GM18519 (cell line): ENCODE measurements around the gene CD207.
"Not testable (repeated sequence)": the region's sequence is repeated elsewhere in the genome, so short reads cannot be mapped to it uniquely, and the experiment has no call there.

Experiments
- ATAC-seq: cut with Tn5 transposase; IDR thresholded peaks from one replicate; pipeline ENCODE4 v1.9.1; 2021; ENCODE audit warnings: mild to moderate bottlenecking, moderate library complexity; ENCODE audit not compliant: unreplicated experiment, low FRiP score

The CD207 gene

DNA sequence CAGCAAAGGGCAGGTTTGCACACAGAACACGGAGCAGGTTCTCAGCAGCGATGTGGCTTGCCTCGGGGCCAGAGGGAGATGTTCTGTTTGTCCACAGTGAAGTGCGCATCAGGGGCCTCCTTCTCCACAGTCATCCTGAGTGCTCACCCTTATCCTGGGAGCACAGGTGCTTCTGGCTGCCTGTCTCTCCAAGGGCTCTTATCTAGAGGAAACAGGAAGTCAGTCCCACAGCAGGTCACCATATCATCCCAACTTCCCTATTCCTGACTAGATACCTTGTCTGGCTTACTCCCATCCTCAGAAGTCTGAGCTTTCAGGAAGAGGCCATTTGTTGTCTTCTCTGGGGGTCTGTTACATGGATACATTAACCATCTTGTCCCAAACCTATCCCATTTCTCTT, at the start of gene CD207:
Gene CD207, minus strand, starts transcription at position 174 of the 400 bp plus-strand sequence. Its CDS starts 40 bp downstream, at position 134.
- no peak for ATAC-seq

DNA sequence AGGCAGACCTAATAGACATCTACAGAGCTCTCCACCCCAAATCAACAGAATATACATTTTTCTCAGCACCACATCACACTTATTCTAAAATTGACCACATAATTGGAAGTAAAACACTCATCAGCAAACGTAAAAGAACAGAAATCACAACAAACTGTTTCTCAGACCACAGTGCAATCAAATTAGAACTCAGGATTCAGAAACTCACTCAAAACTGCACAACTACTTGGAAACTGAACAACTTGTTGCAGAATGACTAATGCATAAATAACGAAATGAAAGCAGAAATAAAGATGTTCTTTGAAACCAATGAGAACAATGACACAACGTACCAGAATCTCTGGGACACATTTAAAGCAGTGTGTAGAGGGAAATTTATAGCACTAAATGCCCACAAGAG, 42.9 kb upstream of the CD207 start:
- ATAC-seq, result not testable (repeated sequence)

GRCh38 chr2:70876138-70876537, 40.5 kb upstream of the CD207 start:
- not testable (repeated sequence) for ATAC-seq

GRCh38 chr2:70873541-70873940, 37.9 kb upstream of the CD207 start:
- ATAC-seq, result no peak

DNA sequence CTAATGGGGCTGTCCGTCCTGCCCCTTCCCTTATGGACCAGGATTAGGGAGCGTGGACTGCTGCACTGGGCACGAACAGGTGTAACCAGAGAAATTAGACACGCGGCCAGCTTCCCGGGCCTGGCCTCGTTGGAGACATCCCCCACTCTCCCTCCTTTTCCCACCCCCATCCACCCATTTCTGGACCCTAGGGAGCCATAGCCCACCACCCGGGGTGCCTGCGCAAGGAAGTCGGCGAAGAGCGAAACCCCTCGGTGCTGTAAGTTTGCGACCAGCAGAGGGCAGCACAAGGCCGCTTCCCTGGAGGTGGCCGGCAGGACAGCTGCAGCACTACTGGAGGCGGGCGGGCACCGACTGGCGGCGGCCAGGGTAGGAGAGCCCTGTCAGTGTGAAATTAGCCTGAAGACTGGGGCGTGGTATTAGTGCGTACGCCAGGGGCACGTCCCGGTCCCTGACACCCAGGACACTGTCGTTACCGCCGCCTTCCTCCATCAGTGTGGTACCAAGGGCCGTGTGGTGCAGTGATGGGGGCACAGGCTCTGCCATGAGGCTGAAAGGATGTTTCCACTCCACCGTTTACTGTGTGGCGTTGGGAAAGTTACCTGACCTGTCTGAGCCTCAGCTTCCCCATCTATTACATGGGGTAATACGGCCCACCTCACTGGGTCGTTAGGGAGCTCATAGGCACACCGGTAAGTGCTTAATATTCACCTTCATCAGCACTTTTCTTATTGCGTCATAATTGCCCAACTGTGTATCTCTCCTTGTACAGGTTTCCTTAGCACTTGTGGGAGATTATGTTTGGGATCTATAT, 36.0 kb upstream of the CD207 start:
- no peak for ATAC-seq

- ATAC-seq, result no peak
These were observed 35.2 kb upstream of the CD207 start for GRCh38 chr2:70870790-70871189.

- ATAC-seq, result no peak
These were observed 33.4 kb upstream of the CD207 start for GRCh38 chr2:70868970-70869369.

- ATAC-seq, result no peak
These were observed 26.4 kb upstream of the CD207 start for GRCh38 chr2:70861777-70862625.

DNA sequence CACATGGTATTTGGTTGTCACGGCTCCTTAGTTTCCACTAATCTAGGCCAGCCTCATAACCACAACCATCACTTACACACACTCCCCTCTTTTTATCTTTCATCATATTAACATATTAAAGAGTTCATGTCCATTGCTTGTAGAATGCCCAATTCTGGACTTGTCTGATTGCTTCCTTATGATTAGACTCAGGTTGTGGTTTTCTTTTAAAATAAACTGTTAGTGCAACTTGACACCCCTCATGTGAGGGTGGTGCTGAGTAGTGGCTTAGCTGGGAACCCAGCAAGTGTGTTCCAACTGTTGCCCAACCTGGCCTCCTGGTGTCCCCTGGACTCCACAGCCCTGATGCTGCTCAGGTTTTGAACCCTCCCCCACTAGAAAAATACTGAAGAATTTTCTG, 20.1 kb upstream of the CD207 start:
- ATAC-seq, result no peak

DNA sequence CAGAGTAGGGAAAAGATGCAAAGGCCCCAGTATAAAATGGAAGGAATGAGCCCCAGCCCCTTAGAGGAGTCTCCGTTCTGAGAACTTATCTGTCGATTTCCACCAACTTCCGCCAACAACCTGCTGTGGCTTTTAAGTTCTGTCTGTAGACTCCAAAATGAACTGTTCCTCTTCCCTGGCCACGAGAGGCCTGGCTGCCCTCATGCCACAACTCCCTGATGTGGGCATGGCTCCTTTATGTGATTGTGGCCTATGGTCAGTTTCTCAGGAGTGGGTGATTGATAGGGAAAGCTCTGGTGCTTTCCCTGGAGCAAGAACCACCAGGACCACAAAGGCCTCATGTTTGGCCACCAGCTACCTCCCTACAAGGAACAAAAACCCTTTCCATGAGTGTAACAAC, 18.8 kb upstream of the CD207 start:
- no peak for ATAC-seq

GRCh38 chr2:70852824-70853223, 17.2 kb upstream of the CD207 start:
- ATAC-seq, result no peak

DNA sequence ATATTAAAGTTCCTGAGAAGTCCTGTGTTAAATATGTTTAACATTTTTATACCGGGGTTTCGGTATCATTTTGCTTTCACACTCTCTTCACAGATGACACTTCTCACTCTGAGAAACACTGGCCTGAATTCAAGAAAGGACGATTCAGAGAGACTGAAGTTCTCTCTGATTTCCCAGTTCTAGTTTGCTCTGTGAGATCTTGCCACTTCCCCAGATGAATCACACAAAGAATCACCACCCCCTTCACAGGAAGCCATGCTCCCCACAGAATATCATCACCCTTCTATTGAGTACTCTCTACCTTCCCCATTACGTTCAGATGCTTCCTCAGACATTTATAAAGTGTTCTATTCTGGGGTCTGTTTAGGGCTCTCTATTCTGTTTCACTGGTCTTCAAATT, 16.1 kb upstream of the CD207 start:
- ATAC-seq, result no peak

DNA sequence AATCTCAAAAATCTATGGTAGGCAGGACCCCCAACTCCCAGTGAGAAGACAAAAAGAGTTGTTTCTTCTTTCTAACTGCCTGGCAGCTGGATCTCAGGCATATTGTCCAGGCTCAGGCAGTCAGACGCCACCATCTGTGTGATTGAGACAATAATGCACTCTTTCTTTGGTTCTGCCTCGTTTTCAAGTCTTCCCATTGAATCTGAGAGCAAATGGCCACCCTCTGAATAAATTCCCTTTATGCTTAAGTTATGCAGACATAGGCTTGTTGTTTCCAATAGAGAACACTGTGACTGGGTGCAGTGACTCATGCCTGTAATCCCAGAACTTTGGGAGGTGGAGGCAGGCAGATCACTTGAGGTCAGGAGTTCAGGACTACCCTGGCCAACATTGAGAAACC, 15.3 kb upstream of the CD207 start:
- ATAC-seq, result no peak

DNA sequence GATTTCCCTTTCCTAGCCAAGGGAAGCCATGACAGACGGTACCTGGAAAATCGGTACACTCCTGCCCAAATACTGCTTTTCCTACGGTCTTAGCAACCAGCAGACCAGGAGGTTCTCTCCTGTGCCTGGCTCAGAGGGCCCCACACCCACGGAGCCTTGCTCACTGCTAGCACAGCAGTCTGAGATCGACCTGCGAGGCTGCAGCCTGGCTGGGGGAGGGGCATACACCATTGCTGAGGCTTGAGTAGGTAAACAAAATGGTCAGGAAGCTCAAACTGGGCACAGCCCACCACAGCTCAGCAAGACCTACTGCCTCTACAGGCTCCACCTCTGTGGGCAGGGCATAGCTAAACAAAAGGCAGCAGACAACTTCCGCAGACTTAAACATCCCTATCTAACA, 6.8 kb upstream of the CD207 start:
- no peak for ATAC-seq

DNA sequence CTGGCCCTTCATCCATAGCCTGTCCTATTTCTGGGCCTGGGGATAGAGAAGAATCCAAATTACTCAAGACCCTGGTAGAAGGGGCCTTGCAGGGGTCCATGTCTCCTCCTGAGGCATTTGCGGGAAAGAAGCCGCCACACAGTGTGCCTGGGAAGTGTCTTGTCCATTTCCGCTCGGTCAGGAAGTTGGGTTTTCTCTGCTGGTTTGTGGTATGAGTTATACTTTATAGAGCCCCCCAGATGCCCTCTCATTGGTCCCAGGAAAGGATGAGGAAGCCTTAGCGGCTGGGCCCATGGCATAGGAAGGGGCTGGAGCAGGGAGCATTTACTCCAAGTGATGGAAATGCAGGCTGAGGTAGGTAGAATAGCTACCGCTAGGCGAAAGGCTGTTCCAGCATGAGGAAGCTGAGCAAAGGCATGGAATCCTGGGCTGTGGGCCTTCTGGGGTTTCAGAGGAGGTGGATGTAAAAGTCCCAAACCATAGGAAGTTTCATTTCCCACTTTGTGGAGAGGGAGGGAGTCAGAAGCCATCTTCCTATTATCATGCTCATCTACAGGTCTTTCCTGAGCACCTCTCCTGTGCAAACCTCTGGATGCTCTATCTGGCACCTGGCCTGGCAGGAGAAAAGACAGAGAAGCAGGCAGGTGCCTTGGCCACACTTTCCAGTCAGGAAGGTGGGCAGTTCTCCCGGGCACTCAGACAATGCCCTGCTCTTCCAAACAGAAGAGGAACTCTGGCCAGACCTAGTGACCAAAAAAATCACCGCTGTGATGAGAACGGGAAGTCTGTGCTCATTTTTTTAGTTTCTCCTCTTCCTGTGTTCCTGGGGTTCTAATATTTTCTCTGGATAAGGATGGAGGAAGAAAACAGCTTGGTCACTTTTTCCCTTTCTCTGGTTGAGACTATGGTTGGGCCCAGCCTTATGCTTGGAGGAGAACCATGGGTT, 2.6 kb upstream of the CD207 start:
- ATAC-seq, result no peak

GRCh38 chr2:70834881-70835280, 735 bp downstream of the CD207 start:
- no peak for ATAC-seq

DNA sequence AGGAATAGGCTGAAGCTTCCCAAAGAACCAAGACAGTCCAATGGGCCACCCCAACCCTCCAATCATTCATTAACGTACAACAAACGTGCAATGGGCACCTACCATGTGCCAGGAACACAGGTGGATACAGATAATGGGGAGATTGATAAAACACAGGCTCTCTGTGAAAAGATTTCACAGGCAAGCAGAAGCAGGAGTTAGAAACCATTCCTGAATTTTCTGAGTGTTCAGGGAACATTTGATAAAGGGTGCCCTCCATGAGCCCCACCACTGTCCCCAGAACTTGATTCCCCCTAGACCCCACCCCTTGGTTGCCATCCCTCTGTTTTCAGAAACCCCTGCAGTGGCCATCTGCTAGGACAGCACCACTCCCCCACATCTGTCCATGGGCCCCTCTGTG, 1.5 kb downstream of the CD207 start:
- ATAC-seq, result no peak

DNA sequence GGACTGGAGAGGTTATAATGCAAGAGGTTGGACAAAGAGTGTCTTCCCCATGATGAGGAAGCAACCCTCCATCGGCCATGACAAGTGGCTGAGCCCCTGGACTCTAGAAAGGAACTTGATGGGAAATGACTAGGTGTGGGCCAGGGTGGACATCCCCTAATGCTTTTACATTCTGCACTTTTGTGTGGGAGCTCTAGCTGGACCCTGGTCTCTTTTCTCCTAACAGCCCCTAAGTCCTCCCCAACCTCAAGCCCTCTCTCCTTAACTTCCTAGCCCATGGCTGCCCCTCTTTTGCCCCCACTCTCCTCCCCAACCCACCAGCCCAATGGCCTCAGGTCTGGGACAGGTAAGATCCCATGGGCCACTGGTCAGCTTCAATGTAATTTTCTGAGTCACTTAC, 2.4 kb downstream of the CD207 start:
- no peak for ATAC-seq

GRCh38 chr2:70832386-70832785, 3.2 kb downstream of the CD207 start:
- ATAC-seq, result no peak

DNA sequence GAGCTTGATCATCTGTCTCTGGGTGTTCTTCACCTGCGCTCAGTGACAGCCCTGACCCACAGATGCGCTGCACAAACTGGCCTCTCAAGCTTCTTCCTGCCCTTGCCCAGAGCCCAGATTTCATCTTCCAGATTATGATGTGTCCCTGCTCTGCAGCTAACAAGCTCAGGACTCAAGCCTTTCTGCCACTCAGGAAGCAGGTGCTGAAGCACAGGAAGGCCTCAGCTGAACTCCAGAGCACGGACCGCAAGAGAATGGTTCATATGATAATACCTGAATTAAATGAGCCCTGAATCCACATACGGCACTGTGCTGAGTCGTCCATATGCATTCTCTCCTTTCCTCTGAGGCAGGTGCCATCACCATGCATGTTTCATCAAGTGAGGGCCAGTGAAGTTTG, 3.8 kb downstream of the CD207 start:
- ATAC-seq, result no peak

GRCh38 chr2:70830366-70830765, 5.2 kb downstream of the CD207 start:
- no peak for ATAC-seq
